GM18867 (cell line): ENCODE results near the gene PEX3.
"Not testable (repeated sequence)": the region's sequence is repeated elsewhere in the genome, so short reads cannot be mapped to it uniquely, and the experiment has no call there.

Experiments used
- ATAC-seq: cut with Tn5 transposase; IDR thresholded peaks from one replicate; pipeline ENCODE4 v1.9.1; 2021; ENCODE audit warnings: mild to moderate bottlenecking, moderate library complexity; ENCODE audit not compliant: unreplicated experiment

The PEX3 gene

DNA sequence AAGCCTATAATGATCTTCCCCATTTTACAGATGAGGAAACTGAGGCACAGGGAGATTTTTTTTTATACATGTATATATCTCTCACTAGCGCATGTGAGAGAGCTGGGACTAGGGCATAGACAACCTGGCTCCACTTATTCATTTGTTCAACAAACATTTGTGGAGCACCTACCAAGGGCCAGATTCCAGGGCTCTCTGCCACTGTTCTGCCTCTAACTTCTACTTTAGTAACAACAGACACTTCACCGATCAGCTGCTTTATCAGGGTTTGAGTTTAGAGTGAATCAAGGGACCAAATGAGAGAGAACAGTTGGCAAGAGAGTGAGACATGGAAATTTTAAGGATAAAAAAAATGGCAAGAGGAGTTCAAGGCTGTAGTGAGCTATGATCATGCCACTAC is 7.5 kb upstream of the PEX3 start:
- no peak for ATAC-seq

DNA sequence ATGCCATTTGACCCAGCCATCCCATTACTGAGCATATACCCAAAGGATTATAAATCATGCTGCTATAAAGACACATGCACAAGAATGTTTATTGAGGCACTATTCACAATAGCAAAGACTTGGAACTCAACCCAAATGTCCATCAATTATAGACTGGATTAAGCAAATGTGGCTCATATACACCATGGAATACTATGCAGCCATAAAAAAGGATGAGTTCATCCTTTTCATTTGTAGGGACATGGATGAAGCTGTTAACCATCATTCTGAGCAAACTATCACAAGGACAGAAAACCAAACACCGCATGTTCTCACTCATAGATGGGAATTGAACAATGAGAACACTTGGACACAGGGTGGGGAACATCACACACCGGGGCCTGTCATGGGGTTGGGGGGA is 2.7 kb upstream of the PEX3 start:
- ATAC-seq: not testable (repeated sequence)

DNA sequence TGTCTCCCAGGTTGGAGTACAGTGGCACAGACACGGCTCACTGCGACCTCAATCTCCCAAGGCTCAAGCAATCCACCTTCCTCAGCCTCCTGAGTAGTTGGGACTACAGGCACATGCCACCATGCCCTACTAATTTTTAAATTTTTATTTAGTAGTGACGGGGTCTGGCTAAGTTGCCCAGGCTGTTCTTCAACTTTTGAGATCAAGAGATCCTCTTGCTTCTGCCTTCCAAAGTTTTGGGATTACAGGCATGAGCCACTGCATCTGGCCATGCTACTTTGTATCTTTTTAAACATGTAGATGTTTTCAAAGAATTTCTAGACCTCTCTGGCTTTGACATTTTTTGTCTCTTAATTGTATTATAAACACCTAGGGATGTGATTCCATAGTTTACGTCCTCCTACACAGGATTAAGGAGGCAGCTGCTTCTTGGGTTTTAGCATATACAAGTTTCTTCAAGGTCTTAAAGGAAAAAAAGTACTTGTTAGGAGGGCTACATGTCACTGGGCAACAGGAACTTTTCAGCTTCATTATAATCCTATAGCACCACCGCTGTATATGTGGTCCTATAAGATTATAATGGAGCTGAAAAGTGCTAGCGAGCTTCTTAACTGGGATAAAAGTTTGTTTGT is 1.4 kb upstream of the PEX3 start:
- ATAC-seq: no peak

DNA sequence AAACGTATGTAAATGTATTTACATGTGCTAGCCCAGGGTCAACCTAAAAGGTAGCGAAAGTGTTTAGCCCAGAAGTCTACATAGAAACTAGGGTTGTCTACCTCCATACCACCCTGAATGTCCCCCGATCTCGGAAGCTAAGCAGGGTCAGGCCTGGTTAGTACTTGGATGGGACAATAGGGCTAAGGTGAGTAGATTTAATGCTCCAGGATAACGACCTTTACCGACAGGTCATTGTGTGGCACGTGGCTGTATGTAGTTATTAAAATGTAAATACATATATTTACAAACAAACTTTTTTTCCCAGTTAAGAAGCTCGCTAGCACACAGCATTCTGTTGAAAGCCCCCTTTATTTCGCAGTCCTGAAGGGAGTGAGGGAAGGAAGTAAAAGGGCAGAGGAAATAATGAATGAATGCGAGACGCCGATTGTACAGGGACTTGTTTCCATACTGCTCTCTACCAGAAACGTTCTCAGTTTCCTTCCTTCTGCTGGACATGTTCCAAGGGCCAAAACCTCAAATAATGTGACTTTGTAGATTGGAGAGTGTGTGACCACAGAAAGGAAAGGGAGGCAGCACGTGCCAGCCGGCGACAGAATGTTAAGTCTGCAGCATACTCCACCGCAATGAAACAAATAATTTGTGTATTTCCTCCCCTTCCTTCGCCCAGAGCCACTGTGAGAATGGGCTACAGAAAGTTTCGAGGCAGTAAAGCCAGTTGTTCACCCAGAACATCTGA is 722 bp upstream of the PEX3 start:
- ATAC-seq: no peak

DNA sequence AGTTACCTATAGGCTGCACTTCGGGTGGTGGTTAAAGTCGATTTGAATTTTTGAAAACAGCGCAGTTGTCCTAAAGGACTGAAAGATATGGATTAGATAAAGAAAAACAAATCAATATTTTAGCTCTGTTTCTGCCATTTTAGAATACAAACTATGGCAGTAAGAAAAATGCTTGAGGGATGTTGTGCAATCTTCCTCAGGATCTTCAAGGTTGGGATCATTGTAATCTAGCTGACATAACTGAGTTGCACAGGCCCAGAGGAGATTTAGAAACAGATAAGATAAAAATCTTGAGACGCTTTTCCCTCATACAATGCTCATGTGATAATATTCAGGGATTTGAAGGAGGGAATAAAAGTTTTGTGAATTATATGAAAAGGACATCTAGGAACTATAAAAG is 926 bp downstream of the PEX3 start:
- no peak for ATAC-seq

DNA sequence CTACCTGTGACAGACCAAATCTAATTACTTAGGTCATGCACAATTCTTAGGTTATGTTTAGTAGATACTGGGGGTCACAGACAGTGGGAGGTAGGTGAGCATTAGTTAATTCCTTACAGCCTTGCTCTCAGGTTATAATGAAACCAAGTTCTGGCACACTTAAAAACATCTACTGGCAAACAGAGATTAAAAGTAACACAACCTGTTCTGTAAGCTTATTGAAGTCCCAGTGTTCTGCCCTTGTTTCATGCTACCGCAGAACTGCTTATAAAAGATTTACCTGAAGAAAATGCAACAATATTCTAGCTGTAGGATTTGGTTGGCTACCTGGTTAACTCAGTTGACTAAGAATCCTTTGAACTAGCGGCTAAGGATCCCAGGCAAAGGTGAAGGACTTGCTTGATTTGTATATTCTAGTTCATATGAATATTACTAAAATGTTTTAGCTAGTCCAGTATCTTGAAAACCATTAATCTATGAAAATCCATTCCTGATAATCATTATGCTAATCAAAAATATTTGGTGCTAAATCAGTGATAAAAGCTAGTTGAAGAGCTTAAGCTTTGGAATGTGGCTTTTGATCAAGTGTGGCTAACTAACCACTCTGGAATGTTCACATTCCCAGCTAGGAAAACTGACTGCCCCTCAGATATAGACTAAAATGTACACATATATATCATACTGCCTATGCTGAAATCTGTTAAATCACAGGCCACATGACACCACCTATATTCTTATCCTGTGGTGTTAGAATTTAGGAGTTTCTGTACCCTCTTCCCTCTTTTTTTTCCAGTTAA is 7.2 kb downstream of the PEX3 start:
- ATAC-seq: no peak

DNA sequence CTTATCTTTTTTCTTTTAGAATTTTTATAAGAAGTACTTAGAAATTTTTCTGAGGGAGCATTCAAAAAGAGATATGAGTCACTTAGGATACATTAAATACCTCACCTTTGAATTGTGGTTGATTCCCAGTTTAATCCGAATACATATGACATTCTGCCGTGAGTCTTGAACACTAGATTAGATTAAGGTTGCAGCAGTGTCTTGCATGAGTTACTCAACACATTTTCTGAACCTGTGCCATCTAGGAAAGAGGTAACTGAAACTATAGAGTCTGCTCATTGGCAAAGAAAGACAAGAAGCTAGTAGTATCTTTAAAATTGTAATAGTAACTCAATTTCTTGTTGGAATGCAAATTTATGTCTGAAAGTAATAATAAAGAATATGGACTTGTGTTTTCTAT is 14.9 kb downstream of the PEX3 start:
- no peak for ATAC-seq

DNA sequence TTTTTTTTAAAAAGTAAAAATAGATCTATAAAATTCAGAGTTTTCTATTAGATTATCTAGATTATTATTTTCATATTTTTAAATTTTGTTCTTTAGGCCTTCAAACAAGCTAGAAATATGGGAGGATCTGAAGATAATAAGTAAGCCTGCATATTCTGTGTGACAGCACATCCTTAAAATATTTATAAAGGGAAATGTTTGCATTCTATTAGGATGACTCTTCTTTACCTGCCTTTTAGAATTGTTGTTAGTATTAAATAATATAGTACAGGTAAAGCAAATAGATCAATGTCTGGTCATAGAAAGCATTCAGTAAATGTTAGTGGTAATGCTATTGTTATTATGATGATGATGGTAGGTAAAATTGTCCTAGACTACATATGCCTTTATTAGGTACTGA is 17.4 kb downstream of the PEX3 start:
- ATAC-seq: no peak

DNA sequence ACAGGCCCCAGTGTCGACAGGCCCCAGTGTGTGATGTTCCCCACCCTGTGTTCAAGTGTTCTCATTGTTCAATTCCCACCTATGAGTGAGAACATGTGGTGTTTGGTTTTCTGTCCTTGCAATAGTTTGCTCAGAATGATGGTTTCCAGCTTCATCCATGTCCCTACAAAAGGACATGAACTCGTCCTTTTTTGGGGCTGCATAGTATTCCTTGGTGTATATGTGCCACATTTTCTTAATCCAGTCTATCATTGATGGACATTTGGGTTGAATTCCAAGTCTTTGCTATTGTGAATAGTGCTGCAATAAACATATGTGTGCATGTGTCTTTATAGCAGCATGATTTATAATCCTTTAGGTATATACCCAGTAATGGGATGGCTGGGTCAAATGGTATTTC is 18.2 kb downstream of the PEX3 start:
- ATAC-seq: not testable (repeated sequence)

DNA sequence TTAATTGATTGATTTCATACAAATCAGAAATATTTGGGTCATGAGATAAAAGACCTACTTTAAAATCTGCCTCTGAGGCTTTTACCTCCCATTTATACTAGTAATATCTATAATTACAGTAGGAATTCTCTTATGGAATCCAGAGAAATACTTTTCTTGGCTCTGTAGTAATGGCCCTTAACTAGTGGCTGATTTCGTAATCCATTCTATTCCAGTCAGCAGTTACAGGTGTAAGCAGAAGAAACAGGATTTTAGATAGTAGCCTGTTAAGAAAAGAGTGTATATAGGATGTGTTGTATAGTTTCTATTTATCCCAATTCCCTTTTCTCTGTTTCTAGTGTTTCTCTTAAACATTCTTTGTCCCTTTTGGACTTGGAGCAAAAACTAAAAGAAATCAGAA is 21.2 kb downstream of the PEX3 start:
- ATAC-seq: no peak

DNA sequence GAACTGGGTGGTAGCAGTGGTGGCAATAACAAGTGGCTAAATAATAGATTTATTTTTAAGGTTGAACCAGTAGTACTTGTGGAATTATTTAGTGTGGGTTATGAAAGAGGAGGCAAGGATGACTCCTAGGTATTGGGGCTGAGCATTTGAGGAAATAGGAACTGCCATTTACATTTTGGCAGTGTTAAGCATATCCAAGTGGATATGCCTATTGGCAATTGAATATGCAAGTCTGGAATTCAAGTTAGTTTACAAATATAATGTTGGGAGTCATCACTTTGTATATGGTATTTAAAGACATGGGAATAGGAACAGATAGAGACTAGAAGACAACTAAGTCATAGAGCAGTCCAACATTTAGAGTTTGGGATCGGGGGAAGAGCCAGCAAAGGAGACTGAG is 25.9 kb downstream of the PEX3 start:
- ATAC-seq: no peak

DNA sequence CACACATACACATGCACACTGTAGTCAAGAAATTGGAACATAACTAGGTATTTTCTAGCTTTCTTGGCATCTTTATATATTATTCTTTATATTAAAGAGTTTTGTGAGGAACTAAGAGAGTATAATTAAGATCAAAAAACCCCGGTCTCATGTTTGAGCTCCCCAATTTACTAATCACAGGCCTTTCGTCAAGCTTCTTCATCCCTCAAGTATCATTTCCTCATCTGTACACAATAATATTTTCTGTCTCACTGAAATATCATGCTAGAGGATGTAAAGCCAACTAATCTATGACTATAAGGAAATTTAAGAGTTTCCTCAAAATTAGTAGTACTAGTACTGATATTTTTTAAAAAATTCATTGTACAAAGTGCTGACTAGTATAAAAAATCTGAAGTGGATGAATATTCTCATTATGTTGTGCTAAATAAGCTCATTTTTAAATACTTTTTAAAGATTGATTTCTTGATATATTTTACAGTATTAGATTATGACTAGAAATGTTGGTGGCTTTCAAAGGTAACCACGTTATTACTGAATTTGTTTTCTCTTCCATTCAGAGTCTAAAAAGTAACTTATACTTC is 28.0 kb downstream of the PEX3 start:
- no peak for ATAC-seq

DNA sequence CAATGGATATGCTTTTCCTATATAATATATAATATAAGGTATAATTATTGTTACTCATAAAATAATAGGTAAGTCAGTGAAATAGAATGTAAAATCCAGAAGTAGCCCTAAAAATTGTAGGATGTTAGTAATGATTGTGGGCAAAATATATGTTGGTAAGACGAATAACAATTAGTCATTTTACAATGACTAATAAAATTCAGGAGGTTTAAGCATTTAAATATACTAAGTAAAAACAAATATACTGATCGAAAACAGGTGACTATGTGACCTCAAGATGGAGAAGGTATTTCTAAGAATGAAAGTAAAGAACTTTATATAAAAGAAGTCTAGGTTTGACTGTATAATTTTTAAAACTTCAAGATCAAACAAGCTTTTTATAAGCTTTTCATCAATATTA is 32.0 kb downstream of the PEX3 start:
- ATAC-seq: no peak

DNA sequence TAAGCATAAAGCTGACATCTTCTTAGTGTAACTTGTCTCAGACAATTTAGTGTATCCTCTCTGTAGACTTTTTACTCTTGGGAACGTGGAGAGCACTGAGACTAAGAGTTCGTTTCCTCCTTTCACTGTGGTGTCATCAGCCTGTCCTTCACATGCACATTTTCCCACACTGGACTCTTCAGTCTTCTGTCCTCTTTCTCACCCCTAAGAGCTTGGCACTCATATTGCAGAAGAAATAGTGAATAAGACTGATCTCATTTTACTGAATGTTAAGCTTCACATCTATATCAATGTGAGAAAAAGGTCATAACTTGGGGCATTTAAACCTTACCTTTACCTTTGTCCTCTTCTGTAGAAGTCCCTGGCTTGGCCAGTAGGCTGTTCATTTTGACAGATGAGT is 35.4 kb downstream of the PEX3 start:
- no peak for ATAC-seq

DNA sequence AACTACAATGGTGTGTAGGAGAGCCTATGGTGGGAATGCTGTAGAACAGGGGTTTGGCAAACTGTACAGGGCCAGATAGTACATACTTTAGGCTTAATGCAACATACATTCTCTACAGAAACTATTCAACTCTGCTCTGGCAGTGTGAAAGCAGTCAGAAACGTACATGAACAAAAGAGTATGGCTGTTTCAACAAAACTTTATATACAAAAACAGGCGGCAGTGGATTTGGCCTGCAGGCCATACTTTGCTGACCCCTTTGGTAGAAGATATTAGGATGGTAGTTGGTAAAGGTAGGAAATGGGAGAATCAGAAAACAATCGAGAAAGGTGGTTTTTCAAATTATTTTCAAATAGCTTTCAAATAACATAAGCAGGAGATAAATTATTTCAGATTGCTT is 36.1 kb downstream of the PEX3 start:
- ATAC-seq: no peak

DNA sequence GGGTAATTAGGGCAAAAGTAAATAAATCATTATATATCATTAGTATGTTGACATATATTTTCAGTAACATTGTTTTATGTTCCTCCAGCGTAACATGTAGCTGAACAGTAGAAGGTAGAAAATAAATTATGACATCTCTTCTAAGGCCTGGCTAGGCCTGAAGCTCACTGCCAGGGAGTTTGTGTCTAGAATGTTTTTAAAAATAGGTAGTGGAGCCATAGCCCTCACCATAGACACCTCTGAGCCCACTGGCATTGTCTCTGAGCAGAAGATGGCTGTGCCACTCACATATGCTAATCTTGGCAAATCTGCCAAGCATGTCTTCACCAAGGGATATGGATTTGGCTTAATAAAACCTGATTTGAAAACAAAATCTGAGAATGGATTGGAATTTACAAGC is 39.6 kb downstream of the PEX3 start:
- no peak for ATAC-seq

DNA sequence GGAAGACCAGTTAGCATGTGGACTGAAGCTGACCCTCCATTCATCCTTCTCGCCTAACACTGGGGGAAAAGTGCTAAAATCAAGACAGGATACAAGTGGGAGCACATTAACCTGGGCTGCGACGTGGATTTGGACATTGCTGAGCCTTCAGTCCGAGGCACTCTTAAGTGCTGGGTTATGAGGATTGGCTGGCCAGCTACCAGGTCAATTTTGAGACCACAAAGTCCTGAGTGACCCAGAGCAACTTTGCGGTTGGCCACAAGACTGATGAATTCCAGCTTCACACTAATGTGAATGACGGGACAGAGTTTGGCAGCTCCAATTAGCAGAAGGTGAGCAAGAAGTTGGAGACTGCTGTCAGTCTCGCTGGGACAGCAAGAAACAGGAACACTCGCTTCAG is 40.2 kb downstream of the PEX3 start:
- ATAC-seq: no peak

DNA sequence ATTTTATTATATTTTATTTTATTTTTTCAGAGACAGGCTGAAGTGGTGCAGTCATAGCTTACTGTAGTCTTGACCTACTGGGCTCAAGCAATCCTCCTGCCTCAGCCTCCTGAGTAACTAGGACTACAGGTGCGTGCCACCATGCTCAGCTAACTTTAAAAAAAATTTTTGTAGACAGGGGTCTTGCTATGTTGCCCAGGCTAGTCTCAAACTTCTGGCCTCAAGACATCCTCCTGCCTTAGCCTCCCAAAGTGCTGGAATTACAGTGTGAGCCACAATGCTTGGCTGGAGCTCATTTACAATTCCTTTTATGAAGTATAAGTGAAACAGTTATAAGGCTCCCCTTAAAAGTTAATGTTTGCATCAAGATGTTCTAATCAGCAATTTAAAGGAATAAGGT is 46.4 kb downstream of the PEX3 start:
- ATAC-seq: no peak

DNA sequence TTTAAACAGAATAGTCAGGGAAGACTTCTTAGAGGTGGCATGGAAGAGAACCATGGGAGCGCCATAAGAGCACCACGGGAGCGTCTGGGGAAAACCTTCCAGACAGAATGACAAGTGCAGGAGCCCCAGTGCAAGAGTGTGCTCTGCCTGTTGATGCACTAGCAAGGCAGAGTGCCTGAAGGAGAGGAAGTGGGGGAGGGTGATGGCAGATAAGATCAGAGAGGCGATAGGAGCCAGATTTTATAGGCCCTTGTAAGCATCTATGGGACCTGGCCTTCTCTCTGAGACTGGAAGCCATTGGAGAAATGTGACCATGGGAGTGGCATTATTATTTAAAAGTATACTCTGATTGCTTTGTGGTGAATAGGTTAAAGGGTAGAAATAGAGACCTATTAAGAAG is 47.8 kb downstream of the PEX3 start:
- ATAC-seq: no peak

DNA sequence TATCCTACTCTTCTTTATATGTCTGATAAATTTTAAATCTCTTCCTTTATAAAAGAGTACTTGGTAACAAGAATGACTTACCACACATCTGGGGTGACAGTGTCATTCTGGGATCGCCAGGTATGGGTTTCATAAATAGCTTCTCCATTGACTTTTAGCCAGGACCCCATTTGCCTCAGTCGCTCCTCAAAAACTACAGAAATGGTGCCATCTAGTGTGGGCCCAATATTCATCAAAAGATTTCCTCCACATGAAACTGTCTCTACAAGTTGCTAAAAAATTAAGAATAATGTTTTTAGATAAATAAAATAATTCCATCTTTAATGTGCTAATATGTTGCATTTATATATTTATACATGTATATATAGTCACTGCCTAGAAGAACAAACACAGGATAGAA is 51.2 kb downstream of the PEX3 start:
- no peak for ATAC-seq

DNA sequence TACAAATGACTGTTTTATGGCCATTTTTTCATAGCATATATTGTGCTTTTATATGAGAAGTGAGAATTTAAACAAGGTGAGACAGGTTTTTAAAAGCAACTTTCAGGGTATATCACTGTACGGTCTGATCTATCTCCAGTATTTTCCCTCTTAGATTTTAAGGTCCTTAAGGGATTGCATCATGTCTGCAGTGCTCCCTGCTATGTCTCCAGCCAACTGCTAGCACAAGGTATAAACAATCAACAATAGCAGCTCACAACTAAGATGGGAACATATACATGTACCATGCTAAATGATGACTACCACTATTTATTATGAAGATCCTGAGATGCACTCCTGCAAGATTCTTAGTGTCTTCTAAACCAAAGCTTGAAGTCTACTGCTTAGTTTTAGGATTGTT is 53.8 kb downstream of the PEX3 start:
- no peak for ATAC-seq

DNA sequence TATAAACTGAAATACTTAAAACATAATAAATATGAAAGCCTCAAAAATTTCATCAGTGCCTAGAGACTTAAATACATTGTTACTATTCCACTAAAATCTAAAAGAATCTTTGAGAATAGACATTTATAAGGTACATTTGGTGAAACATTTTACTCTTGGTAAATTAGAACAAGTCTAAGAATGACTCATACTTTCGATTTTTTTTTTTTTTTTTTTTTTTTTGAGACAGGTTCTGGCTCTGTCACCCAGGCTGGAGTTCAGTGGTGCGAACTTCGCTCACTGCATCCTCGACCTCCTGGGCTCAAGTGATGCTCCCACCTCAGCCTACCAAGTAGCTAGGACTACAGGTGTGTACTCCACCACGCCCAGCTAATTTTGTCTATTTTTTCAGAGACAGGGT is 54.5 kb downstream of the PEX3 start:
- peak; percentile 34 for ATAC-seq
